ENCODE data around the gene CEP72.

Gene CEP72

GRCh38 chr5:659496-660263, 47.5 kb downstream of the CEP72 start:
- H3K4me3 ChIP-seq (replicated peaks; ENCODE audit: low read depth, low read length) = no peak overlapping the region
- no peak for TF ChIP-seq CTCF (IDR thresholded peaks at IDR 0.05; ENCODE audit: low read depth, low read length, missing control alignments)
- DNase-seq (ENCODE audit: extremely low read depth, low read depth) = no peak

- no peak for TF ChIP-seq CTCF (IDR thresholded peaks at IDR 0.05; ENCODE audit: low read depth, low read length, missing control alignments)
- H3K4me3 ChIP-seq (replicated peaks; ENCODE audit: low read depth, low read length) = no peak overlapping the region
- no peak for DNase-seq (ENCODE audit: extremely low read depth, low read depth)
Measured at GRCh38 chr5:660491-661030, 48.4 kb downstream of the CEP72 start.

- no peak for TF ChIP-seq CTCF (IDR thresholded peaks at IDR 0.05; ENCODE audit: low read depth, low read length, missing control alignments)
- no peak overlapping the region for H3K4me3 ChIP-seq (replicated peaks; ENCODE audit: low read depth, low read length)
- DNase-seq (ENCODE audit: extremely low read depth, low read depth) = no peak
Measured at GRCh38 chr5:661891-662750, 50.0 kb downstream of the CEP72 start.

- no peak overlapping the region for H3K4me3 ChIP-seq (replicated peaks; ENCODE audit: low read depth, low read length)
- TF ChIP-seq CTCF (IDR thresholded peaks at IDR 0.05; ENCODE audit: low read depth, low read length, missing control alignments) = no peak
- no peak for DNase-seq (ENCODE audit: extremely low read depth, low read depth)
Measured at GRCh38 chr5:662751-663435, 50.8 kb downstream of the CEP72 start.

GRCh38 chr5:663436-664342, 51.5 kb downstream of the CEP72 start:
- TF ChIP-seq CTCF (IDR thresholded peaks at IDR 0.05; ENCODE audit: low read depth, low read length, missing control alignments) = no peak
- H3K4me3 ChIP-seq (replicated peaks; ENCODE audit: low read depth, low read length) = no peak overlapping the region
- DNase-seq (ENCODE audit: extremely low read depth, low read depth) = no peak

Measured in HFF-Myc (cell line).